SK-N-SH treated with all-trans-retinoic acid at 6 μM for 48 hours (cell line): ENCODE measurements around the gene PMP22.

Experiments used
- ATAC-seq: fragments of 200-7000 bp; cut with Tn5 transposase; 3 replicates; pipeline ENCODE4 v1.9.1; 2020; ENCODE audit warnings: mild to moderate bottlenecking, moderate library complexity
- ARNTL ChIP-seq: fragments of 450-650 bp; formaldehyde crosslinking; IDR thresholded peaks from 2 replicates; pipeline ENCODE4 v1.5.0; 2020; ENCODE audit warnings: low read depth, mild to moderate bottlenecking, moderate library complexity, borderline replicate concordance
- BACH2 ChIP-seq: fragments of 250-450 bp; sonication (Bioruptor Pico); IDR thresholded peaks from 2 replicates; pipeline ENCODE4 v1.9.0; 2021; ENCODE audit warnings: mild to moderate bottlenecking, borderline replicate concordance
- CREB5 ChIP-seq: fragments of 250-450 bp; sonication (Bioruptor Pico); IDR thresholded peaks from 2 replicates; pipeline ENCODE4 v1.5.1; 2020; ENCODE audit warnings: low read depth, mild to moderate bottlenecking, moderate library complexity
- CSDC2 ChIP-seq: fragments of 250-450 bp; sonication (Bioruptor Pico); IDR thresholded peaks from 2 replicates; pipeline ENCODE4 v1.5.0; 2020; ENCODE audit warnings: mild to moderate bottlenecking, moderate library complexity
- CSRNP3 ChIP-seq: fragments of 250-450 bp; sonication (Bioruptor Pico); IDR thresholded peaks from 2 replicates; pipeline ENCODE4 v1.5.1; 2021; ENCODE audit warnings: mild to moderate bottlenecking, moderate library complexity
- ESRRG ChIP-seq: fragments of 250-450 bp; sonication (Bioruptor Pico); IDR thresholded peaks from 2 replicates; pipeline ENCODE4 v1.6.1; 2021; ENCODE audit warnings: mild to moderate bottlenecking
- GLIS3 ChIP-seq: fragments of 250-450 bp; sonication (Bioruptor Pico); IDR thresholded peaks from 2 replicates; pipeline ENCODE4 v1.5.0; 2020; ENCODE audit warnings: mild to moderate bottlenecking, moderate library complexity
- ISL1 ChIP-seq: fragments of 250-450 bp; sonication (Bioruptor Pico); IDR thresholded peaks from 2 replicates; pipeline ENCODE4 v2.1.2; 2022; ENCODE audit warnings: mild to moderate bottlenecking, moderate library complexity
- OSR1 ChIP-seq: fragments of 250-450 bp; sonication (Bioruptor Pico); IDR thresholded peaks from 2 replicates; pipeline ENCODE4 v1.8.0; 2022; ENCODE audit warnings: moderate library complexity, mild to moderate bottlenecking, inconsistent platforms
- PATZ1 ChIP-seq: fragments of 250-450 bp; sonication (Bioruptor Pico); IDR thresholded peaks from 2 replicates; pipeline ENCODE4 v1.8.0; 2020; ENCODE audit warnings: mild to moderate bottlenecking, moderate library complexity, borderline replicate concordance
- POU6F1 ChIP-seq: fragments of 250-450 bp; sonication (Bioruptor Pico); IDR thresholded peaks from 2 replicates; pipeline ENCODE4 v1.8.0; 2021; ENCODE audit warnings: low read depth, mild to moderate bottlenecking, moderate library complexity, borderline replicate concordance
- PPARA ChIP-seq: fragments of 250-450 bp; sonication (Bioruptor Pico); IDR thresholded peaks from 2 replicates; pipeline ENCODE4 v1.5.0; 2020; ENCODE audit warnings: mild to moderate bottlenecking, borderline replicate concordance
- RARB ChIP-seq: fragments of 250-450 bp; sonication (Bioruptor Pico); IDR thresholded peaks from 2 replicates; pipeline ENCODE4 v1.8.0; 2021; ENCODE audit warnings: mild to moderate bottlenecking, moderate library complexity
- SNAI2 ChIP-seq: fragments of 250-450 bp; sonication (Bioruptor Pico); IDR thresholded peaks from 2 replicates; pipeline ENCODE4 v1.5.0; 2020; ENCODE audit warnings: mild to moderate bottlenecking, moderate library complexity
- TCF4 ChIP-seq: fragments of 250-450 bp; sonication (Bioruptor Pico); IDR thresholded peaks from 2 replicates; pipeline ENCODE4 v1.8.0; 2021; ENCODE audit warnings: mild to moderate bottlenecking, moderate library complexity, borderline replicate concordance
- TOX ChIP-seq: fragments of 250-450 bp; sonication (Bioruptor Pico); IDR thresholded peaks from 2 replicates; pipeline ENCODE4 v1.8.0; 2021; ENCODE audit warnings: mild to moderate bottlenecking, moderate library complexity, borderline replicate concordance
- TSHZ2 ChIP-seq: fragments of 250-450 bp; sonication (Bioruptor Pico); IDR thresholded peaks from 2 replicates; pipeline ENCODE4 v1.5.0; 2020; ENCODE audit warnings: mild to moderate bottlenecking, moderate library complexity
- ZC3H10 ChIP-seq: fragments of 250-450 bp; sonication (Bioruptor Pico); IDR thresholded peaks from 2 replicates; pipeline ENCODE4 v1.5.1; 2021; ENCODE audit warnings: mild to moderate bottlenecking, moderate library complexity
- ZFP3 ChIP-seq: fragments of 250-450 bp; sonication (Bioruptor Pico); IDR thresholded peaks from 2 replicates; pipeline ENCODE4 v1.5.0; 2020; ENCODE audit warnings: mild to moderate bottlenecking, moderate library complexity
- ZFP30 ChIP-seq: fragments of 450-650 bp; formaldehyde crosslinking; IDR thresholded peaks from 2 replicates; pipeline ENCODE4 v1.5.0; 2022; ENCODE audit warnings: mild to moderate bottlenecking, moderate library complexity
- ZNF565 ChIP-seq: fragments of 450-650 bp; formaldehyde crosslinking; conservative IDR thresholded peaks from 2 replicates; pipeline ENCODE4 v1.5.0; 2020; ENCODE audit warnings: low read depth, mild to moderate bottlenecking, moderate library complexity
- ZNF70 ChIP-seq: fragments of 450-650 bp; formaldehyde crosslinking; IDR thresholded peaks from 2 replicates; pipeline ENCODE4 v1.5.0; 2020; ENCODE audit warnings: mild to moderate bottlenecking, moderate library complexity
- ZNF8 ChIP-seq: fragments of 450-650 bp; formaldehyde crosslinking; IDR thresholded peaks from 2 replicates; pipeline ENCODE4 v1.5.0; 2020; ENCODE audit warnings: mild to moderate bottlenecking, moderate library complexity

Gene PMP22

GRCh38 chr17:15265131-15265530 lies at the start of gene PMP22:
TSS of gene PMP22 (minus strand) at chr17:15265326. CDS start at chr17:15260727, 4,599 bp downstream.
- no peak for ATAC-seq
- TF ChIP-seq POU6F1 (CRISPR knock-in tag) (no peak), ZFP3 (CRISPR knock-in tag) (no peak), PPARA (no peak), ISL1 (CRISPR knock-in tag) (no peak), GLIS3 (no peak), ZNF8 (no peak), CSRNP3 (no peak), SNAI2 (no peak), BACH2 (CRISPR knock-in tag) (no peak), ZNF70 (CRISPR knock-in tag) (no peak), ESRRG (CRISPR knock-in tag) (no peak), PATZ1 (no peak), ZC3H10 (no peak), TCF4 (CRISPR knock-in tag) (no peak), OSR1 (no peak), ARNTL (CRISPR knock-in tag) (no peak), RARB (CRISPR knock-in tag) (no peak), TOX (CRISPR knock-in tag) (no peak)

- TF ChIP-seq GLIS3, result no peak
- TF ChIP-seq TSHZ2 (CRISPR knock-in tag), result no peak
- no peak for TF ChIP-seq TOX (CRISPR knock-in tag)
- TF ChIP-seq ZNF70 (CRISPR knock-in tag), result no peak
- no peak for TF ChIP-seq CSDC2
- TF ChIP-seq CREB5 (CRISPR knock-in tag), result no peak
- TF ChIP-seq ESRRG (CRISPR knock-in tag), result no peak
- TF ChIP-seq SNAI2, result no peak
- no peak for TF ChIP-seq ZFP30
- no peak for TF ChIP-seq ZC3H10
- no peak for TF ChIP-seq PATZ1
- TF ChIP-seq OSR1, result no peak
- no peak for TF ChIP-seq POU6F1 (CRISPR knock-in tag)
- no peak for TF ChIP-seq ISL1 (CRISPR knock-in tag)
- TF ChIP-seq RARB (CRISPR knock-in tag), result no peak
- TF ChIP-seq ZNF8, result no peak
- TF ChIP-seq ZNF565, result no peak
- ATAC-seq, result no peak
Observed at GRCh38 chr17:15311996-15312395, 46.9 kb upstream of the PMP22 start.
